GM18507 (cell line): ENCODE data around the gene PDE6A.

Experiments used
- DNase-seq: peaks from one replicate; pipeline ENCODE4 v3.0.0; 2011; ENCODE audit warnings: low read depth; ENCODE audit not compliant: insufficient read length; ENCODE audit errors: extremely low spot score
- FAIRE-seq: peaks from 2 replicates; lab custom pipeline; 2011; peaks lifted over from hg19 to GRCh38; lab: Jason Lieb, UNC

PDE6A gene

GRCh38 chr5:149932445-149933350, 11.9 kb downstream of the PDE6A start:
- no peak for DNase-seq
- peak; percentile 45 for FAIRE-seq

- FAIRE-seq: no peak
- DNase-seq: no peak
Observed at GRCh38 chr5:149931992-149932436, 12.6 kb downstream of the PDE6A start.

- DNase-seq: no peak
- FAIRE-seq: no peak
Observed at GRCh38 chr5:149930749-149931574, 13.6 kb downstream of the PDE6A start.

GRCh38 chr5:149930043-149930748, 14.4 kb downstream of the PDE6A start:
- DNase-seq: no peak
- FAIRE-seq: no peak

- DNase-seq (no peak), FAIRE-seq (no peak)
Observed at GRCh38 chr5:149924486-149924885, 20.1 kb downstream of the PDE6A start.

GRCh38 chr5:149922950-149923349, 21.6 kb downstream of the PDE6A start:
- FAIRE-seq: no peak
- no peak for DNase-seq

GRCh38 chr5:149921597-149921996, 23.0 kb downstream of the PDE6A start:
- DNase-seq (no peak), FAIRE-seq (no peak)

GRCh38 chr5:149917073-149917676, 27.4 kb downstream of the PDE6A start:
- DNase-seq (no peak), FAIRE-seq (no peak)

GRCh38 chr5:149916334-149917072, 28.1 kb downstream of the PDE6A start:
- FAIRE-seq (no peak), DNase-seq (no peak)

GRCh38 chr5:149915392-149916260, 29.0 kb downstream of the PDE6A start:
- FAIRE-seq (no peak), DNase-seq (no peak)

GRCh38 chr5:149913436-149914419, 30.9 kb downstream of the PDE6A start:
- DNase-seq: no peak
- no peak for FAIRE-seq

GRCh38 chr5:149912226-149912871, 32.2 kb downstream of the PDE6A start:
- DNase-seq: no peak
- FAIRE-seq: no peak

GRCh38 chr5:149911031-149911430, 33.6 kb downstream of the PDE6A start:
- no peak for FAIRE-seq
- DNase-seq: no peak

GRCh38 chr5:149907828-149908227, 36.8 kb downstream of the PDE6A start:
- DNase-seq (no peak), FAIRE-seq (no peak)

- DNase-seq (no peak), FAIRE-seq (no peak)
Observed at GRCh38 chr5:149904977-149905376, 39.6 kb downstream of the PDE6A start.

GRCh38 chr5:149904293-149904886, 40.2 kb downstream of the PDE6A start:
- DNase-seq: no peak

More at GRCh38 chr5:149904293-149904886, 40.2 kb downstream of the PDE6A start:
- FAIRE-seq: no peak
